Common myeloid progenitor, CD34-positive (primary cell): ENCODE results near the gene LOXL1.
A peak's percentile ranks its signal among the peaks of the same experiment; 100 is the strongest.

Experiments
- CTCF ChIA-PET: fragments of 350-600 bp; sonication (Branson Sonifier 250); formaldehyde crosslinking; loops from one replicate; lab custom pipeline; 2021; ENCODE audit warnings: antibody characterized with exemption; lab: Charles Lee
- POLR2A ChIA-PET: fragments of 350-600 bp; sonication (Branson Sonifier 250); formaldehyde crosslinking; loops from one replicate; lab custom pipeline; 2021; ENCODE audit warnings: antibody characterized with exemption; lab: Charles Lee
- DNase-seq, 3 donors: peaks; one replicate each; pipeline versions ENCODE4 v3.0.0 to v3.0.0-alpha.2; 2013
- H3K27ac ChIP-seq, 2 experiments: 1 replicate in 1 of 2; 2 replicates in 1 of 2; pipeline ENCODE4 v1.7.0; 2013; ENCODE audit warnings: inconsistent platforms in 2 of 2, low read length in 2 of 2, mild to moderate bottlenecking in 2 of 2, low read depth in 1 of 2, moderate library complexity in 1 of 2; ENCODE audit not compliant: severe bottlenecking in 2 of 2, insufficient read depth in 1 of 2, poor library complexity in 1 of 2
- H3K27me3 ChIP-seq, 5 experiments: replicated peaks in 2 of 5; 1 replicate in 3 of 5; 2 replicates in 2 of 5; pipeline versions ENCODE4 v1.6.1 to v1.7.0; 2013; ENCODE audit warnings: low read length in 4 of 5, mild to moderate bottlenecking in 2 of 5, moderate library complexity in 2 of 5, inconsistent platforms in 1 of 5; ENCODE audit not compliant: insufficient read depth in 5 of 5, control insufficient read depth in 4 of 5
- H3K36me3 ChIP-seq, 4 experiments: 1 replicate in 2 of 4; 2 replicates in 2 of 4; pipeline versions ENCODE4 v1.6.1 to v1.7.0; 2013; ENCODE audit warnings: low read length in 3 of 4, control low read depth in 1 of 4, mild to moderate bottlenecking in 1 of 4; ENCODE audit not compliant: control insufficient read depth in 4 of 4, insufficient read depth in 4 of 4
- H3K4me1 ChIP-seq, 4 experiments: 1 replicate in 3 of 4; 2 replicates in 1 of 4; pipeline versions ENCODE4 v1.6.1 to v1.7.1; 2013; ENCODE audit warnings: low read length in 3 of 4, mild to moderate bottlenecking in 3 of 4, control low read depth in 1 of 4, inconsistent platforms in 1 of 4, moderate library complexity in 1 of 4; ENCODE audit not compliant: control insufficient read depth in 4 of 4, insufficient read depth in 4 of 4; ENCODE audit errors: control extremely low read depth in 1 of 4
- H3K4me3 ChIP-seq, 7 experiments: 1 replicate in 4 of 7; 2 replicates in 3 of 7; pipeline versions ENCODE4 v1.5.1 to v1.7.0; 2013; ENCODE audit warnings: mild to moderate bottlenecking in 7 of 7, low read length in 6 of 7, moderate library complexity in 6 of 7, inconsistent platforms in 2 of 7, low read depth in 2 of 7, control low read depth in 1 of 7; ENCODE audit not compliant: insufficient read depth in 4 of 7, control insufficient read depth in 1 of 7; ENCODE audit errors: extremely low read depth in 1 of 7
- H3K9me3 ChIP-seq, 5 experiments: 1 replicate in 4 of 5; 2 replicates in 1 of 5; pipeline versions ENCODE4 v1.6.1 to v1.7.1; 2013; ENCODE audit warnings: low read length in 4 of 5, mild to moderate bottlenecking in 2 of 5, inconsistent platforms in 1 of 5, low read depth in 1 of 5, moderate library complexity in 1 of 5; ENCODE audit not compliant: control insufficient read depth in 4 of 5, insufficient read depth in 2 of 5; ENCODE audit errors: control extremely low read depth in 1 of 5
- WGBS: methylation state at CpG from one replicate; pipeline ENCODE4 v1.1.5; 2013; ENCODE audit not compliant: insufficient coverage; 5-methylcytosine and 5-hydroxymethylcytosine counted together

LOXL1 gene

DNA sequence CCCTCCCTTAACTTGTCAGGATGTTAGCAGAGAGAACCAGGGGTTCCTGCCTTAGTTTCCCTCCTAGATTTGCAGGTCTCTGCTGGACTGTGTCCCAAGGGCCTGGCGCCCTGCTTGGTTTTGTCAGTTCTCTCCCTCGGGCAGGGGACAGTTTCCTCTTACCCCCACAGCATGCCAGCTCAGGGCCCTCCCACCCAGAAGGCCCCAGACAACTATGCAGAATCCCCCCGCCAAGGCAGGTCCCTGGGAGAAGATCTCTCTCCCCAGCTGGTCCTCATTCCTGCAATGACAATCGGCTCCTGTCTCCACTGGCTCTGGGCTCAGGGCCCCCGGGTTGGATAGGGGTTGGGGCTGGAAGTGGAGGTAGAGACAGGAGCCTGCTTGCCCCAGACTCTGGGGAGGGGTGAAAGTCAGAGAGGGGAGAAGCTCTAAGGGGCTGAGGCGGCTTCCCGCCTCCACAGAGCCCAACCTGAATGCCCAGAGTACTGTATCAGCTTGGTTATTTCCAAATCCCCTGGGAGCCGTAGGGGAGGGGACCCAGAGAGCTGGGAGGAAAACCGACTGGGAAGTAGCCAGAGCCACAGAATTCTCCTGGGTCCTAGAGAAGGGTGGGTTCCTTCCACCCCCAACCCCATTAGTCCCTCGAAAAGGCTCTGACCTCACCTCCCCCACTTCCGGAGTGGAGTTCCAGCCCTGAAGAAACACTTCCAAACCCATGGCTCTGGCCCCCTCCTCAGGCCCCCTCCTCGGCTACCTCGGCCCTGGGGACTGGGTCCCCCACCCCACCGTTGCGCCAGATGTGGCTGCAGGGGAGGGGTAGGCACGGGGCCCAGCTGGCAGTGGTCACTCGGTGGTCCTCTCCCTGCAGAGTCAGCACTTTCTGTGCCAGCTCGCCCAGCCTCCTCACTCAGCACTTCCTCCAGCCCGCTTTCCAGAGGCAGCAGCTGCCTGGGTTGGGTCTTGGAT lies 3.8 kb upstream of the LOXL1 start:
- DNase-seq, result no peak
- peaks cover 3 to 77% (median 73%) of the 10 kb centered on the region in 4 experiments for H3K4me1 ChIP-seq
- H3K4me3 ChIP-seq, result peak overlapping the region in 4 of 7 experiments; percentile 11 to 51 (median 20)
- H3K27ac ChIP-seq, result no peak overlapping the region
- H3K36me3 ChIP-seq, result peaks cover 0 to 15% (median 8%) of the 10 kb centered on the region in 4 experiments
- 37% methylated on average over 13 of the region's 19 CpGs for WGBS
- ChIA-PET CTCF (interaction anchor here (1.3 to 4.4 kb wide), 7 partner anchors 10 to 50 kb away, joined by 3 to 16 read pairs (median 5); no protein-coding TSS in a partner anchor), POLR2A (no interaction called here)
- no peaks in the 10 kb centered on the region for H3K27me3 ChIP-seq
- peaks cover 0 to 8% (median 0%) of the 10 kb centered on the region in 5 experiments for H3K9me3 ChIP-seq

DNA sequence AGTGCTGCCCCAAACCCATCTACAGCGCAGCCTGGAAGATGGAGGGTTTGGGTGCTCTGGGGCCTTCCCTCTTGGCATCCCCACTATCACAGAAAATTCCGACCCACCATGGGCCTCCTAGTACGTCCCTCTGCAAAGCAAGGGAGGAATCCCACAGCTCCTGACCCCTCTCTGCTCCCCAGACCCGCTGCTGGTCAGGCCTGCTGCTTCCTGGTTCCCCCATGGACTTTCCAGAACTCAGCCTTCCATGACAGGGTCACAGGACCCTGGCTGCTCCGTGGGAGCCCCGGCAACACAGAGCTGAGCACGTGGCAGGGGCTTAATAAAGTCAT lies 3.1 kb upstream of the LOXL1 start:
- Histone ChIP-seq H3K4me1 (peaks cover 3 to 80% (median 77%) of the 10 kb centered on the region in 4 experiments), H3K27ac (no peak overlapping the region), H3K36me3 (peaks cover 0 to 10% (median 6%) of the 10 kb centered on the region in 4 experiments), H3K9me3 (peaks cover 0 to 4% (median 0%) of the 10 kb centered on the region in 5 experiments), H3K27me3 (no peaks in the 10 kb centered on the region), H3K4me3 (no peak overlapping the region)
- no peak for DNase-seq
- WGBS, result 83% methylated on average over 6 of the region's 7 CpGs
- ChIA-PET POLR2A (no interaction called here), CTCF (interaction anchor here (1.3 to 4.4 kb wide), 11 partner anchors 9 to 51 kb away, joined by 3 to 16 read pairs (median 5); partner anchors contain the start of gene TBC1D21)

DNA sequence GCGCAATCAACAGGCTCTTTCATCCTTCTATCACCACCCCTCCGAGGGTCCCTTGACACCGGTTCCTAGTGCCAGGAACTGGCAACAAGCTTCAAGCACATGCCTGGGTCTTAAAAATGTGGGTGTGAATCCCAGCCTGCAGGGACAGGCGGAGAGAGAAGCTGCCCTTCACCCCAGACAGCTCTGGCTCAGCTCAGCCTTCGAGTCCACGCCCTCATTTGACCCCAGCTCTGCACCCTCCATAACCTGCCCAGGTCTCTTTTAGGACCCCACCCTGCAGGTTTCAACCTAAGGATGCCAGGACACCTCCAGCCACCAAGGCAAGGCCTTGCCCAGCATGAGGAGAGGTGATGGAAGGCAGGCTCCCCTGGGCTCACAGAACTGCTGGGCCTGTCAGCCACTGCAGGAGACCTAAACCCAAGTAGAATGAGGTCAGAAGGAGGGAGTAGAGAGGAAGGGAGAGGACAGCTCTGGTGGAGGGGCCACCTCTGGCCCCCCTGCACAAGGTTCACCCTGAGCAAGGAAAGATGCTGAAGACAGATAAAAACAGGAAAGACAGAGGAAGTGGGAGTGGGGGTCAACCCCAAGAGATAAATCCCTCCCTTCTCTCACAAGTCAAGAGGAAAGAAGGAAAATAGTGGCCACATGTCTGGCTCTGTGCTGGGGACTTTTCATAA lies 2.6 kb upstream of the LOXL1 start:
- Histone ChIP-seq H3K27ac (peak overlapping the region; percentile 4 to 49), H3K9me3 (no peaks in the 10 kb centered on the region), H3K27me3 (no peaks in the 10 kb centered on the region), H3K4me1 (peaks cover 3 to 83% (median 80%) of the 10 kb centered on the region in 4 experiments), H3K36me3 (peaks cover 0 to 5% (median 2%) of the 10 kb centered on the region in 4 experiments), H3K4me3 (peak overlapping the region in 1 of 7 experiments; percentile 19)
- WGBS, result 71% methylated on average over 3 of the region's 6 CpGs
- ChIA-PET POLR2A (no interaction called here), CTCF (interaction anchor here (1.2 to 4.4 kb wide), 12 partner anchors 9 to 50 kb away, joined by 3 to 16 read pairs (median 5); partner anchors contain the start of gene TBC1D21)
- no peak for DNase-seq

DNA sequence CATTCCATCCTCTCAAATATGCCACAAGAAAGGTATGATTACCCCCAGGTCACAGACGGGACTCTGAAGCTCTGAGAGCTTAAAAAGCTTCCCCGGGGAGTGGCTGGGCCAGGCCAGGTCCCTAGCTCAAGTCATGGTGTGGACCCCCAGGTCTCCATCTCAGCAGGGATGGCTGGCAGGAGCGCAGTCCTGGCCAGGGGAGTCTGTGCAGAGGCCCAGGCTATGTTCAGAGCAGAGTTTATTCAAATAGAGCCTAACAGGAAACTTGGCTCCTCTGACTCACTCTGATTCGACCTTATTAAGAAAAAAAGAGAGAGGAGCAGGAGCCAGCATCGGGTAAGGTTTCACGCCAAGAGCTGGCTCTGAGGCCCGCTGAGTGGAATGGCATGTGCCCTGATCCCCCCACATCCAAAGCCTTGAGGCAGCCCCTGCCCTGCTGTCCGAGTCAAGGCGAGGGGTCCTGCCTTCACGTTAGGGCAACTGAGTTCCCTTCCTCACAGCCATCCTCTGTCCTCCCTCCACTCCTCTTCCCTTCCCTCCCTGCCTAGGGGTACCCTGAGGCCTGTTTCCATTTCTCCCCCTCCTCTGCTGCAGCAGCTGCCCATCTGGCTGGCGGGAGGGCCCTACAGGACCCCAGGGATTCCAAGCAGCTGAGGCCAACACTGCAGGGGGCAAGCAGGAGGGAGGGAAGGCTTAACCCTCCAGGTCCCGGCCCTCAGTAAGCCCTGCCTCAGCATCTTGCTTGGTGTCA lies 1.9 kb upstream of the LOXL1 start:
- ChIA-PET POLR2A (no interaction called here), CTCF (interaction anchor here (0.6 to 3.4 kb wide), 12 partner anchors 9 to 50 kb away, joined by 3 to 14 read pairs (median 4); partner anchors contain the start of gene TBC1D21)
- peak; percentile 40 to 79 (median 71) for DNase-seq
- Histone ChIP-seq H3K4me1 (peaks cover 3 to 89% (median 82%) of the 10 kb centered on the region in 4 experiments), H3K36me3 (no peaks in the 10 kb centered on the region), H3K27ac (peak overlapping the region; percentile 4 to 49), H3K9me3 (no peaks in the 10 kb centered on the region), H3K4me3 (peak overlapping the region in 1 of 7 experiments; percentile 19), H3K27me3 (no peaks in the 10 kb centered on the region)
- 42% methylated on average over 10 of the region's 12 CpGs for WGBS

DNA sequence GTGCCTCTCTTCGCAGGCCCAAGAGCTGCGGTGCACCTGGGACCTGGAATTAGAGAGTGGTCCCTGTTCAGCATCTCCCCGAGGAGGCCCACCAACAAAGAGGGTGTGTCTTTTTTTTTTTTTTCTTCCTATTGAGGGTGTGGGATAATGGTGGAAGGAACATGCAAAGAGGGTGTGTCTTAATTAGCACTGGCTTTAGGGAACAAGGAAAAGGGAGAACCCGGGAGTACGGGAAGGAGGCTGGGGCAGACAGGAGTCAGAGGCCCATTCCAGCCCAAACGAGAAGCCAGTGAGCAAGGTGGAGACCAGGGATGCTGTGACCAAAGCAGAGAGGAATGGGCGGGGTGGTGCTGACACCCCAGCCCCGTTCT lies 429 bp upstream of the LOXL1 start:
- WGBS, result 78% methylated on average over 7 of the region's 8 CpGs
- Histone ChIP-seq H3K9me3 (no peaks in the 10 kb centered on the region), H3K27me3 (no peaks in the 10 kb centered on the region), H3K4me1 (peaks cover 2 to 75% (median 69%) of the 10 kb centered on the region in 4 experiments), H3K27ac (no peak overlapping the region), H3K36me3 (no peaks in the 10 kb centered on the region), H3K4me3 (peak overlapping the region in 2 of 7 experiments; percentile 68 to 76)
- ChIA-PET CTCF (interaction anchor here (2.7 to 3.4 kb wide), 3 partner anchors 10 to 52 kb away, joined by 18 to 34 read pairs (median 20); partner anchors contain the start of gene TBC1D21), POLR2A (interaction anchor here (0.6 kb wide), 1 partner anchor 405 kb away, joined by 3 read pairs; no protein-coding TSS in a partner anchor)
- DNase-seq, result no peak

DNA sequence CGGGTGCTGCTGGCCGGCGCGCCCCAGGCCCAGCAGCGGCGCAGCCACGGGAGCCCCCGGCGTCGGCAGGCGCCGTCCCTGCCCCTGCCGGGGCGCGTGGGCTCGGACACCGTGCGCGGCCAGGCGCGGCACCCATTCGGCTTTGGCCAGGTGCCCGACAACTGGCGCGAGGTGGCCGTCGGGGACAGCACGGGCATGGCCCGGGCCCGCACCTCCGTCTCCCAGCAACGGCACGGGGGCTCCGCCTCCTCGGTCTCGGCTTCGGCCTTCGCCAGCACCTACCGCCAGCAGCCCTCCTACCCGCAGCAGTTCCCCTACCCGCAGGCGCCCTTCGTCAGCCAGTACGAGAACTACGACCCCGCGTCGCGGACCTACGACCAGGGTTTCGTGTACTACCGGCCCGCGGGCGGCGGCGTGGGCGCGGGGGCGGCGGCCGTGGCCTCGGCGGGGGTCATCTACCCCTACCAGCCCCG lies 777 bp downstream of the LOXL1 start:
- no peaks in the 10 kb centered on the region for H3K9me3 ChIP-seq
- peaks cover 2 to 74% (median 63%) of the 10 kb centered on the region in 4 experiments for H3K4me1 ChIP-seq
- ChIA-PET CTCF (interaction anchor here (1.0 to 3.4 kb wide), 11 partner anchors 9 to 53 kb away, joined by 3 to 34 read pairs (median 6); partner anchors contain the start of gene TBC1D21), POLR2A (interaction anchor here (2.0 kb wide), 1 partner anchor 13 kb away, joined by 6 read pairs; no protein-coding TSS in a partner anchor)
- no peak overlapping the region for H3K27ac ChIP-seq
- peak overlapping the region; percentile 28 to 76 (median 68) for H3K4me3 ChIP-seq
- no peaks in the 10 kb centered on the region for H3K36me3 ChIP-seq
- DNase-seq, result peak; percentile 39 to 74 (median 67)
- no peaks in the 10 kb centered on the region for H3K27me3 ChIP-seq
- WGBS, result 0% methylated on average over 53 of the region's 65 CpGs
